ENCODE data around the gene SLC39A9.
"Not testable (repeated sequence)": the region's sequence is repeated elsewhere in the genome, so short reads cannot be mapped to it uniquely, and the experiment has no call there.

SLC39A9 gene

DNA sequence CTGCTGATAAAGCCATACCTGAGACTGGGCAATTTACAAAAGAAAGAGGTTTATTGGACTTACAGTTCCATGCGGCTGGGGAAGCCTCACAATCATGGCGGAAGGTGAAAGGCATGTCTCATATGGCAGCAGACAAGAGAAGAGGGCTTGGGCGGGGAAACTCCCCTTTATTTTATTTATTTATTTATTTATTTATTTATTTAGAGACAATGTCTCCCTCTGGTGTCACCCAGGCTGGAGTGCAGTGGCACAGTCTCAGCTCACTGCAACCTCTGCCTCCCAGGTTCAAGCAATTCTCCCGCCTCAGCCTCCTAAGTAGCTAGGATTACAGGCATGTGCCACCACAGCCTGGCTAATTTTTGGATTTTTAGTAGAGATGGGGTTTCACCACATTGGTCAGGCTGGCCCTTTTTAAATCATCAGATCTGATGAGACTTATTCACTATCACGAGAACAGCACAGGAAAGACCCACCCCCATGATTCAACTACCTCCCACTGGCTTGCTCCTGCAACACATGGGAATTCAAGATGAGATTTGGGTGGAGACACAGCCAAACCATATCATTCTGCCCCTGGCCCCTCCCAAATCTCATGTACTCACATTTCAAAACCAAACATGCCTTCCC lies 78.4 kb downstream of the SLC39A9 start:
- not testable (repeated sequence) for DNase-seq (ENCODE audit: low read depth in 2 of 2)

DNA sequence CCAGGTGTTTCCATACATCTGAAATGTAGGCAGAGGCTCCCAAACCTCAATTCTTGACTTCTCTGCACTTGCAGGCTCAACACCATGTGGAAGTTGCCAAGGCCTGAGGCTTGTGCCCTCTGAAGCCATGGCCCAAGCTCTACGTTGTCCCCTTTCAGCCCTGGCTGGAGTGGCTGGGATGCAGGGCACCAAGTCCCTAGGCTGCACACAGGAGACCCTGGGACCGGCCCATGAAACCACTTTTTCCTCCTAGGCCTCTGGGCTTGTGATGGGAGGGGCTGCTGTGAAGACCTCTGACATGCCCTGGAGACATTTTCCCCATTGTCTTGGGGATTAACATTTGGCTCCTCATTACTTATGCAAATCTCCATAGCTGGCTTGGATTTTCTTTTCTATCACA lies 79.6 kb downstream of the SLC39A9 start:
- DNase-seq (ENCODE audit: low read depth in 2 of 2): not testable (repeated sequence)

DNA sequence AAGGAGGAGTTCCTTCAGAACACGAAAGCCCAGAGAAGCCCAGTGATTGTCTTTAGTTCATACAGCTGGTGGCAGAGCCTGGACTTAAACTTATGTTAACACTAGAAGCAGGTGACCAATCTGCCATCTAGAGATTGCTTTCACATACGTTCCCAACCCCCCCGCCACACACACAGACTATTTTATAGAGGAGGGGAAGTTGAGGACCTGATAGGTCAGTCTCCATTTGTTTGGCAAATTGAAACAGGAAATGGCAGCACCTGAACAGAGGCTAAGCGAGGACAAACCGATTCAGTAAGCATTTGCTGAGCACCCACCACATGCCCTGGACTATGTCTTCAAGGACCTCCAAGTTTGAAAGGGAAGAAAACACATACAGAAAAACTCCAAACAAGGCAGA lies 81.2 kb downstream of the SLC39A9 start:
- DNase-seq (ENCODE audit: low read depth in 2 of 2): no peak

DNA sequence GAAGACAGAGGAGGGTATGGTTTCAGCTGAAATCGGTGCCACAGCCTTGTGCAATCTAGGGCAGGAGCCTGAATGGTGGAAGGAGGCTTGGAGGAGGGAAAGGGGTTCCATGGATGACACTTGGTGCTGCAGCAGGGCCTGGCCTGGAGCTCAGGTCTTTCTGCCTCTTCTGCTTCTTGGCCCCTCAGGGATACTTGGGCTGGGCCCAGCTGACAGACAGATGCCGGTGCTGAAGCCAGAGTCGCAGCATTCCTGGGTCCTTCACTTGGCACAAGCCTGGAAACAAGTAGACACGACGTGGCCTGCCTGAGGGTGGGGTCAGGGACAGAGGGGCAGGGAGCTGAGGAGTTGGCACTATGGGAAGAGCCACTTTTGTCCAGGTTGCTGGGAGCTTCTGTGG lies 81.6 kb downstream of the SLC39A9 start:
- no peak for DNase-seq (ENCODE audit: low read depth in 2 of 2)

DNA sequence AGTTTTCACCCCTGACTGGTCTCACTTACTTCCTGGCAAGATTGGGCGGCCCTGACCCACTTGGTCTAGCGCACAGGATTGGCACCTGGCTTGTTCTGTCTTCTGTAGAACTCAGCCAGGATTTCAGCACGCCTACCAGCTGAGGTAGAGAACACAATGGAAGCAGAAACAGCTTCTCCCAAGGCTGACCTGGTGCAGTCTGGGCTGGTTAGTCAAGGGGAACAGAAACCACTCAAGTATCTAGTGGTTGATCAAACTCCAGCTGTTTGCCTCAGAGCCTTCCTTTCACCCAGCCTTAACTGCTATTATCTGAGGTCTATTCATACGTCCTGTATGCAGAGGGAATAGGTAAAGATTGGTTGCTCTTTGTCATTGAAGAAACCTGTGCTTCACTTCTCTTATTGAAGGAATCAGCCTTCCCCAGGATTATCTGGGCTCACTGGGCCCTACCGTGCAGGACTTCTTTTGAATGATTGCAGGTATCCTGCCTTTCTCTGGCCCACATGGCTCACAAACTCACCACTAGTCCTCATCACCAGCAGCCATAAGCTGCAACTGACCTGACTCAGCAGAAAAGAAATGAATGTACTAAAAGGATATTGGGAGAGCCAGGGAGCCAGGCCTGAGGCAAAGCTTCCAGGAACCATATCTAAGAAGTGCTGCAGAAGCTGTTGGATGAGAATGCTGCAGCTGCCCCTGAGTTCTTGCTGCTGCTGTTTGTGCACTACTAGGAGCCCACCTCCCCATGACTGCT lies 83.5 kb downstream of the SLC39A9 start:
- DNase-seq (ENCODE audit: low read depth in 2 of 2): no peak

DNA sequence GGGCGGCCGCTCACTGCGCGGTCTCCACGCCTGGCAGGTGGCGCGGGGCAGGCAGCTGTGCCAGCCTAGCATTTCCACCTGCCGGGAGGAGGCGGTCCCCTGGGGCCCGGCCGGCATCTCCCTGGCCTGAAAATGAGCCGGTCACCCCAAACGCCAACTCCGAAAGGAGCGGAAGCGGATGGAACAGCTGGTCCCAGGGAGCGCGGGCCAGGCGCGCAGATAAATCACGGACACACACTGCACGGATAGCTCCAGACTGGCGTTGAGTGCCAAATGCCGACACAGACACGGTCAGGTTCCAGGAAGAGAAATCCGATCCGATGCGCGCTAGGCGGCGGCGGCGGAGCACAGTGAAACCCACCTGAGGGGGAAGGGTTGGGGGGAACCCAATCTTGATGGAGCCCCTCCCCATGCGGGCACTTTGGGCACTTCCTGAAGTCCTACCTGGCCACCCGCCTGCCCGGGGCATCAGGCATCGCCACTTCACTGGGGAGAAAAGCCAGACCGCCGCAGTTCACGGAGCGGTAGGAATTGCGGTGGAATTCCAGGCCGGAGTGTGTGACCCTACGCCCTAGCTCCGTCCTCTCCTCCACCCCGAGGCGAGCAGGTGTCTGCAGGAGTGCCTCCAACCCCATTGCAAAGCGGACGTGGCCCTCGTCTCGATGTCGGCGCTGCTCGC lies 85.4 kb downstream of the SLC39A9 start:
- DNase-seq (ENCODE audit: low read depth in 2 of 2): no peak

DNA sequence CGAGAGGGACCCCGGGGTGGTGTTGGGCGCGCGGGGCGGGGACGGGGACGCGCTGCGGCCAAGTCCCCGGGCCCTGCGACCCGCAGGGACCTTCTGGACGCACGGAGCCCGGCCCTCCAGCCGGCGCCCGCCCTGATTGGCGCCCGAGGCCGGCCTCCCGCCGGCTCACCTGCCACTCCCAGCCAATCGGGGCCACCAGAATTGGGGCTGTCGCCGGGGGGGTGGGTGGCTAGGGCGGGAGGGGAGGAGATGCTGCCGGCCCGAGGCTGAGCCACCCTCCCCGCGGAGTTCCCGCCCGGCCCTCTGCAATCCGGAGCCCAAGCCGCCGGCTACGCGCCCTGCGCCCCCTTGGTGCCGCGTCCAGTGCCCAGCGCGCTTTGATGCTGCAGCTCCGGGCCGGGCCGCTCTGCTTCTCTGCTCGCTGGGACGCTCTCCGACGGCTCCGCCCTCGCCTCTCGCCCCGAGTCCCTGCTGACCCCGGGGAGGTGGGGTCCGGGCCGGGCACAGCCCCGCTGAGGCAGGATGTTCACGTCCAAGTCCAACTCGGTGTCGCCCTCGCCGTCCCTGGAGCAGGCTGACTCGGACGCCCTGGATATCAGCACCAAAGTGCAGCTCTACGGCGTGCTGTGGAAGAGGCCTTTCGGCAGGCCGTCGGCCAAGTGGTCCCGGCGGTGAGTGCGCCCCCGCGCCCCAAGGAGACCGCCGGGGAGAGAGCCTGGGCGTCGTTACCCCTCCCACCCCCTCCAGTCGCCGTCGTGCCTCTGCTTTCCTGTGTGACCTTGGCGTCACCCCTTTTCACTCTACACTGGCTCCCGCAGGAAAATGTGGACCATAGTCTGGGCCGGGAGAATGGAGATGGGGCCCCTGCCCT lies 86.2 kb downstream of the SLC39A9 start, which contains the start of gene PLEKHD1:
PLEKHD1 (plus strand) TSS at position 285 of the 871 bp plus-strand sequence; CDS start at position 523, 238 bp downstream.
- DNase-seq (ENCODE audit: low read depth in 2 of 2): no peak

DNA sequence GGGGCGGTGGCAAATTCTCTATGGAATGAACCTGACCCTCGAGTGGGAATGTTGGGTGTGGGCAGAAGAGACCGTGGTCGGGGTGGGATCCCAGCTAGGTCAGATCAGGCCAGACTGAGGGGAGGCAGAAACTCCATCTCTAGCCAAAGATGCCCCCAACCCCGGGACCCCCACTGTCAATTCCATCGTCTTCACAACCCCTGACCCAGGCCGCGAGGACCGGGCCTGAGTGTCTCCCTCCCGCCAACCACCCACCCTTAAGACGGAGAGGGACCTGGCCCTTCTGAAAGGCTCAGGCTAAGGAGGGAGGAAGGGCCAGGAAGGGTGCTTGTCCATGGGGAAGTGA lies 86.8 kb downstream of the SLC39A9 start:
- DNase-seq (ENCODE audit: low read depth in 2 of 2): no peak

DNA sequence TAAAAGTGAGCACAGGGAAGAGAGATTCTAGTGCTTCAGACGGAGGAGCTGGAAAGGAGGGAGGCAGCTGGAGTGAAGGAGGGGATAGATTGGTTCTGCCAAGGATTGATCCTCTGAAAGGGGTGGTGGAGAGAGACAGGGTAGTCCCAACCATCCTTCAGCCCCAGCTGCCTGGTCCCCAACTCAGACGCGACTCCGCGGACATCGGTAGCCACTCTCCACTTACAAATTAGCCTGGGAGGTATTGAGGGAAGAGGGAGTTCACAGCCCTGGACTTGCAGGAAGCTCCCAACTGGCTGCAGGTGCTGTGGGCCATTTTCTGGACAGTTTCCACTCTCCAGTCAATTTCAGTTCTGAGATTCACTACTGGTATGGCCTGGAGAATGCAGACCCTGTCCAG lies 87.2 kb downstream of the SLC39A9 start:
- no peak for DNase-seq (ENCODE audit: low read depth in 2 of 2)

DNA sequence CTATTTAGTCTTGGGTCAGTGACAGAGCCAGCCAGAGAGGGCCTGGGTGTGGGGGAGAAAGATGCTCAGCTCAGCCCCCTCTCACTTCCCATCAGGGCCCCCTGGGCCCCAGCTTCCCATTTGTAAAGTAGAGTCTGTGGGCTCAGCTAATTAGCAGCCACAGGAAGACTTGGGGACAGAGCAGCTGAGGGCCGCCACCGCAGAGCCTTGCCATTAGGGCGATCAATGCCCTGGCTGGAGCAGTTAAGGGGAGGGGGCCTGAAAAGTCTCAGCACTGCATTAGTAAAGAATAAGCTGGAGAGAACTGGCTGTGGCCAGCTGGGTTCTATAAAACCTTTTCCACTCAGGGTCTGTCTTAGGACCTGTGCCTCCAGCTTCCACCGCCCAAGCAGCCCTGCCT lies 88.7 kb downstream of the SLC39A9 start:
- DNase-seq (ENCODE audit: low read depth in 2 of 2): no peak

DNA sequence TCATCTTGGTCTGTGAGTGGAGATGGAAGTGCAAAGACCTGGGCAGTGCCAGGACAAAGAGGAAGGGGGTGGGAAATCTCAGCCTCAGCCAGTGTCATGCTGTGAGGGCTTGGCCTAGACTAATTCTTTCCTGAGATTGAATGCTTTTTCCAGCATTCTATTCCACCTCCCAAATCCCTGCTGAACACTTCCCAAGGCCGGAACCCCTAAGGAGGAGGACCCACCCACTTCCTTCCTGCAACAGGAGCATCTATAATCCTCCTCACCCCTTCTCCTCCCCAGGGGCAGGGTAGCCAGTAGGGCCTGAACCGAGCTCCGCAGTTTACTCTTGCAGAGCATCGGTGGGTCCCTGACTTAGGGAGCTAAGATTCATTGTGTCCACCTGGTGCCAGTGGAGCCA lies 89.3 kb downstream of the SLC39A9 start:
- no peak for DNase-seq (ENCODE audit: low read depth in 2 of 2)

DNA sequence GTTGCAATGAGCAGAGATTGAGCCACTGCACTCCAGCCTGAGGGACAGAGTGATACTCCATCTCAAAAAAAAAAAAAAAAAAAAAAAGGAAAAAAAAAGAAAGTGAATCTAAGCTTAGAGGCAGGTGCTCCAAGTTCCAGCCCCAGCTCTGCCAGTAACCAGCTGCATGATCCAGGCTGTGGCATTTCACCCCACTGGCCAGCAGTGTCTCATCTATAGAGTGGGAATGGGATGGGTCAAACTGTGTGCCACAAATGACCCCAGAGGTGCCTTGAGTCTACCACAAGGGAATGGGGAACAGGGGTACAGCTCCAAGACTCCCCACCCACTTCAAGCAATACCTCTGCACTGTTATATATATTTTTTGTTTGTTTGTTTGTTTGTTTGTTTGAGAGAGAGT lies 91.0 kb downstream of the SLC39A9 start:
- no peak for DNase-seq (ENCODE audit: low read depth in 2 of 2)

DNA sequence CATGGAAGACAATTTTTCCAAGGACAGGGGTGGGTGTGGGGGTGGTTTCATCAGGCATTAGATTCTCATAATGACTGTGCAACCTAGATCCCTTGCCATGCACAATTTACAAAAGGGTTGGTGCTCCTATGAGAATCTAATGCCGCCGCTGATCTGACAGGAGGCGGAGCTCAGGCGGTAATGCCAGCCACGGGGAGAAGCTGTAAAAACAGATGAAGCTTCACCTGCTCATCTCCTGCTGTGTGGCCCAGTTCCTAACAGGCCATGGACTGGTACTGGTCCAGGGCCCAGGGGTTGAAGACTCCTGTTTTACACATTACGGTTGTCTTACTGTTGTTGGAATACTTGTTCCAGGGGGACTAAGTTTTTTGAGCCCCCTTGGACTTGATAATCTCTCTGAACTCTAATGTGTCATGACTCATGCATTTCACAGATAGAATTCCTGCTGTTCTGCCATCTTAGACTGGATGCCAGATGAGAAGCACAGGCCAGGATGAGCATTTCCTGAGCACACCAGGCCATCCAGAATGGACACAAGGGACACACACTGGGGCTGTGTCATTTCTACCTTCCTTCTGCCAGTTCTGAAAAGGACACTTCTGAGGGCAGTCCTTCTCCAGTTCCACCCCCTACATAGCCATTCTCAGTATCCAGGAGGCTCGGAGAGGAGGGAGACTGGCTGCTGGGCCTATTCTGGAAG lies 91.9 kb downstream of the SLC39A9 start:
- DNase-seq (ENCODE audit: low read depth in 2 of 2): no peak

DNA sequence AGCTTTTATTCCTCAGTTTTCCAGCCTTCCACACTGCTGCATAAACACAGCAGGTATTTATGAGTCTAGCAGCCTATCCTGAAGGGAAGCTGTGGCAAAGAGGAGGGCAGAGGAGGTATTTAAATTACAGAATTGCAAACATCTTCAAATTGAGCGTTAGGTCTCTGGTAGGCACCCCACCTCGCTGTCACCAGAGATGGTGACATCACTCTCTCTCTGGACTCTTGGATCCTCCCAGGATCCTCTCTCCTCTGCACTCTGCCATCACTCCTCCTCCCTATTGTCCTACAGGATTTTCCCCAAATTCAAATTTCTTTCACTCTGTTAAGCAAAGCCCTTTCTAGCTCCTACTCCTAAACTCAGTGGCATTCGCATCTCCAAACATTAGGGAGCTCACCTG lies 92.7 kb downstream of the SLC39A9 start:
- DNase-seq (ENCODE audit: low read depth in 2 of 2): no peak

DNA sequence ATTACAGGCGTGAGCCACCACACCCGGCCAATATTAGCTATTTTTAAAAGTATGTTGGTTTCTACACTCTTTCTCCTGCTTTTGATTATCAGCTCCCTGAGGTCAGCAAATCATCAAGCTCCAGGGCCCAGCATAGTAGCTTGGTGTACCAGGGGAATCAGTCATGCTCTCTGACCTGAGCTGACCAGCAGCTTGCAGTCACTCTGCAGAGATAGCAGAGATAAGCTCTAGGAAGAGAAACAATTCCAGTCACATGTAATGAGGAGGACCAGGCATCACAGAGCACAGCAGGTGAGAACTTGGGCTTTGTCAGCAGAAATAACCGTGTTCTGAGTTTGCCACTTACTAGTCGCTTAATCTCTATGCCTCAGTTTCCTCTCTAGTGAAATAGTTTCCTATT lies 94.5 kb downstream of the SLC39A9 start:
- no peak for DNase-seq (ENCODE audit: low read depth in 2 of 2)

DNA sequence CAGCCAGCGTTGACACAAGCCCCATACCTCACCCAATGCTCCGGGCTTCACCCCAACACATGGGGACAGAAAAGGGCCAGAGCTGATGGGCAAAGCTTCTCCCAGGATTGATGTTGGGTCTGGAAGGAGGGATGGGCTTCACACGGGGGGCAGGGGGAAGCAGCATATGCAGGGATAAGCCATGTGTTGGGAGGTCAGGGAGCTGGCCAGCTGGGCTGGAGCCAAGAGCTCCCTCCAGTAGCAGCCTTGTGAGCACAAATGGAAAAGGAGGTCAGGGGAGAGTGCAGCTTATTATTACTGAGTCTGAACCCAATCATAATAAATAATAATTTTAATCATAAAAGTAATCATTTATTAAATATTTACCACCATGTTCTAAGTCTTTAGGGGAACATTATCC lies 95.3 kb downstream of the SLC39A9 start:
- DNase-seq (ENCODE audit: low read depth in 2 of 2): no peak

DNA sequence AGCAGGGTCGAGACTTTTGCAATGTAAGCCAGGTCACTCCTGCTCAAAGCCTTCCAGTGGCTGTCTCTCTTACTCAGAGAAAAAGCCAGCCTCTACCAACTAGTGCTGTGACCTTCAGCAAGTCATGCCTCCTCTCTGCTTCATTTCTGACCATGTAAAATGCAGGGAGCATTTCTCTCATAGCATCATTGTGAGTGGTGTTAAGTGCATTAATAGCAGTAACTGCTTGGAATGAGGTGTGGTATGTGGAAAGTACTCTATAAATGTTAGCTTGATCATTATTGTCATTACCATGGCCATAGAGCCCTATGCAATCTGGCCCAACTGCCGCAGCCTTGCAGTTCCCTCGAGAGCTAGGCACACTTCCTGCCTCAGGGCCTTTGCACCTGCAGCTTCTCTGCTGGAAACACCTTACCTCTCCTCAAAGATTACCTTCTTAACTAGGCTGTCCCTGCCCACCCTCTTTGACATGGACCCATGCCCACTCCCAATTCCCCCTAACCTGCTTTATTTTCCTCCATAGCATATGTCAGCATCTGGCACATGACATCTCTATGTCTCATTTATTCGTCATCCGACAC lies 96.9 kb downstream of the SLC39A9 start:
- no peak for DNase-seq (ENCODE audit: low read depth in 2 of 2)

DNA sequence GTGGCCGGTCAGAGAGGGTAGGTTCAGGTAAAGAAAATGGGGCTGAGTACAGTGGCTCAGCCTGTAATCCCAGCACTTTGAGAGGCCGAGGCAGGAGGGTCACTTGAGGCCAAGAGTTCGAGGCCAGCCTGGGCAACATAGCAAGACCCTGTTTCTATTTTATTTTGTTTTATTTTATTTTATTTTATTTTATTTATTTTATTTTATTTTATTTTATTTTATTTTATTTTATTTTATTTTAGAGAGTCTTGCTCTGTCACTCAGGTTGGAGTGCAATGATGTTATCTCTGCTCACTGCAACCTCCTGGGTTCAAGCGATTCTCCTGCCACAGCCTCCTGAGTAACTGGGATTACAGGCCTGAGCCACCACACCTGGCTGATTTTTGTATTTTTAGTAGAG lies 99.4 kb downstream of the SLC39A9 start:
- DNase-seq (ENCODE audit: low read depth in 2 of 2): not testable (repeated sequence)

DNA sequence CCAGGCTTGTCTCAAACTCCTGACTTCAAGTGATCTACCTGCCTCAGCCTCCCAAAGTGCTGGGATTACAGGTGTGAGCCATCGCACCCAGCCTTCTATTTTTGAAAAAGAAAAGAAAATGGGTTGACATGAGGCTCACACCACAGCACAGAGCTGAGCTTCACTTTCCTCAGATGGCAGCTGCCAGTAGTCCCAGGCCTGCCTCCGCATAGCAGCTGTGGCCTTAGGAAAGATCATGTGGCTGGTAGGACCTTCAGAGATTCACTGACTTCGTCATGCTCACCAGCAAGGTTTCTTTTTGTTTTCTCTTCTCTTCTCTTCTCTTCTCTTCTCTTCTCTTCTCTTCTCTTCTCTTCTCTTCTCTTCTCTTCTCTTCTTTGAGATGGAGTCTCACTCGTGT lies 99.8 kb downstream of the SLC39A9 start:
- not testable (repeated sequence) for DNase-seq (ENCODE audit: low read depth in 2 of 2)

DNA sequence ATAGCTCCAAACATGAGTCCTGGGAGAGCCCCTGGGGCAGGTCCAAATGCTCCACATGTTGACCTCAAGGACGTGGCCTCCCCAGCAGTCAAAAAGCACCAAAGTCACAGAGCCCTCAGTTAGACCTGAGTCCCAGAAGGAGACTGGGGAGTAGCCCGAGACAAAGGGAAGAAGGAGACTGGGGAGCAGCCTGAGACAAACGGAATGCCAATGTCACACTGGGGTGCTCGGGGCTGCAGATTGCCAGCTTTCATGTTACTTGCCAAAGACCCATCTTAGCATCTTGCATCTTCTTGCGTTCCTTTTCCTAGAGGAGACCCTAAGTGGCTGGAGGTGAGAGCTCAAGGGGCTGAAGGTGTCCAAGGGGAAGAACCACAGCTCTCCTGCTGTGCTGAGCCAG lies 100.9 kb downstream of the SLC39A9 start:
- no peak for DNase-seq (ENCODE audit: low read depth in 2 of 2)

DNA sequence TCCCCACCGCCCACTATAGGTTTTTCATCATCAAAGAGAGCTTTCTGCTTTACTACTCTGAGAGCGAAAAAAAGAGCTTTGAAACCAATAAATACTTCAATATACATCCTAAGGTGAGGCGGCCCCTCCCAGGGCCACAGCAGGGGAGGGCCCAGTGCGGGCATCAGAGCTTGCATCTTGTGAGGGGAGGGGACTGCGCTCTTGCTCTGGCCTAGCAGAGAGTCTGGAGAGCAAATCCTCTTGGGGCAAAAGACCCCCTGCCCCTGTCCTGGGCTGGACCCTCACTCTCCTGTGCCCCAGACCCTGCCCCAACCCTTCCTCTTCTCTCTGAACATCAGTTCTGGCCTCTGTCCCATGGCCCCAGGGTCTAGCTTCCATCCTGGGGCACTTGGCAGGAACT lies 101.6 kb downstream of the SLC39A9 start:
- no peak for DNase-seq (ENCODE audit: low read depth in 2 of 2)

All from activated CD4-positive, alpha-beta T cell treated with anti-CD3 and anti-CD28 coated beads for 24 hours (primary cell).